Prostate gland (tissue), 2 donors: ENCODE results near the gene PLS3. TPM values are rescaled to one million over a fixed set of nuclear protein-coding genes. Genes with fewer than 3 reads are reported as not detected.
"Not testable (repeated sequence)": the region's sequence is repeated elsewhere in the genome, so short reads cannot be mapped to it uniquely, and the experiment has no call there.

Source experiments
- DNase-seq: peaks from one replicate; pipeline ENCODE4 v3.0.0-alpha.2; 2019; ENCODE audit warnings: low spot score
- H3K27ac ChIP-seq, 2 donors: fragments of 200-600 bp; sonication (generic); 2 replicates each; pipeline ENCODE4 v1.5.1; 2017 to 2019
- H3K27me3 ChIP-seq: fragments of 200-600 bp; sonication (generic); replicated peaks from 2 replicates; pipeline ENCODE4 v1.5.1; 2019; ENCODE audit not compliant: insufficient read depth
- H3K36me3 ChIP-seq, 2 donors: fragments of 200-600 bp; sonication (generic); 1 replicate in 1 of 2; 2 replicates in 1 of 2; pipeline versions ENCODE4 v1.5.1 to v1.8.1; 2017 to 2019
- H3K4me1 ChIP-seq: fragments of 200-600 bp; sonication (generic); replicated peaks from 2 replicates; pipeline ENCODE4 v1.5.1; 2019
- H3K4me3 ChIP-seq, 2 donors: fragments of 200-600 bp; sonication (generic); 2 replicates each; pipeline ENCODE4 v1.5.1; 2017 to 2019
- H3K9me3 ChIP-seq: fragments of 200-600 bp; sonication (generic); 2 replicates; pipeline ENCODE4 v1.5.1; 2017
- CTCF ChIP-seq, 4 experiments: fragments of 200-600 bp in 2 of 4; fragments of 450-650 bp in 2 of 4; sonication (generic) in 2 of 4; IDR thresholded peaks; 1 replicate in 3 of 4; 2 replicates in 1 of 4; pipeline ENCODE4 v1.5.1; 2016 to 2019; ENCODE audit warnings: antibody characterized with exemption in 4 of 4, mild to moderate bottlenecking in 2 of 4, moderate library complexity in 2 of 4
- POLR2A ChIP-seq: fragments of 450-650 bp; IDR thresholded peaks from one replicate; pipeline ENCODE4 v1.6.1; 2016; ENCODE audit warnings: antibody characterized with exemption, mild to moderate bottlenecking
- POLR2AphosphoS5 ChIP-seq: sonication (generic); formaldehyde crosslinking; IDR thresholded peaks from one replicate; pipeline ENCODE4 v1.6.1; 2017; ENCODE audit warnings: antibody characterized with exemption
- WGBS: methylation state at CpG from one replicate; pipeline ENCODE4 v1.1.5; 2018; 5-methylcytosine and 5-hydroxymethylcytosine counted together
- intact Hi-C: fragments of 100-400 bp; cut with DNase I; formaldehyde crosslinking; loops from one replicate; pipeline ENCODE4 v1.14.2; 2022
- total RNA-seq, 2 donors: library from RNA; depleted of rRNA; stranded (reverse); fragments of >200 nt; gene quantifications; one replicate each; pipeline ENCODE4 v1.1.0, GENCODE V29; 2016

Gene PLS3
- total RNA-seq, 2 donors from 2014 or later, result 32.1 to 69.3 TPM

GRCh38 chrX:115630204-115630603, 69.2 kb downstream of the PLS3 start:
- WGBS, result 37% methylated on average over 2 of the region's 2 CpGs
- no peak overlapping the region for H3K4me3 ChIP-seq
- H3K27me3 ChIP-seq, result no peaks in the 10 kb centered on the region
- TF ChIP-seq POLR2A, result no peak
- no peak for TF ChIP-seq CTCF (IDR thresholded peaks at IDR 0.05)
- no peak for TF ChIP-seq POLR2AphosphoS5
- no peak overlapping the region for H3K27ac ChIP-seq
- DNase-seq, result no peak
- H3K36me3 ChIP-seq, result no peaks in the 10 kb centered on the region
- no peaks in the 10 kb centered on the region for H3K9me3 ChIP-seq
- intact Hi-C loops, result no loop called here
- no peaks in the 10 kb centered on the region for H3K4me1 ChIP-seq

- no peak for DNase-seq
- intact Hi-C loops, result no loop called here
- Histone ChIP-seq H3K27me3 (no peaks in the 10 kb centered on the region), H3K4me3 (no peak overlapping the region), H3K36me3 (no peaks in the 10 kb centered on the region), H3K27ac (no peak overlapping the region), H3K4me1 (no peaks in the 10 kb centered on the region), H3K9me3 (no peaks in the 10 kb centered on the region)
- TF ChIP-seq CTCF (IDR thresholded peaks at IDR 0.05) (no peak), POLR2A (no peak), POLR2AphosphoS5 (no peak)
- 96% methylated on average over 3 of the region's 3 CpGs for WGBS
Measured at GRCh38 chrX:115632455-115632854, 71.5 kb downstream of the PLS3 start.

- DNase-seq, H3K4me3 ChIP-seq, H3K36me3 ChIP-seq, H3K4me1 ChIP-seq, H3K9me3 ChIP-seq, H3K27me3 ChIP-seq, H3K27ac ChIP-seq, intact Hi-C loops: not testable (repeated sequence)
- WGBS, result 100% methylated on average over 5 of the region's 5 CpGs
Measured at GRCh38 chrX:115633397-115633796, 72.4 kb downstream of the PLS3 start.

GRCh38 chrX:115639334-115639880, 78.4 kb downstream of the PLS3 start:
- Histone ChIP-seq H3K4me1 (no peaks in the 10 kb centered on the region), H3K36me3 (no peaks in the 10 kb centered on the region), H3K9me3 (no peaks in the 10 kb centered on the region), H3K27ac (no peak overlapping the region), H3K4me3 (no peak overlapping the region), H3K27me3 (no peaks in the 10 kb centered on the region)
- WGBS, result 56% methylated on average over 5 of the region's 5 CpGs
- DNase-seq, result no peak
- intact Hi-C loops, result loop anchor here (5.0 kb wide), 1 partner anchor 77 kb away; the partner anchor contains the start of gene PLS3
- TF ChIP-seq CTCF (IDR thresholded peaks at IDR 0.05) (no peak), POLR2AphosphoS5 (no peak), POLR2A (no peak)

GRCh38 chrX:115642311-115642710, 81.3 kb downstream of the PLS3 start:
- WGBS, result 84% methylated on average over 2 of the region's 2 CpGs
- intact Hi-C loops, result loop anchor here (2.0 kb wide), 1 partner anchor 312 kb away; no protein-coding TSS in a partner anchor
- no peaks in the 10 kb centered on the region for H3K36me3 ChIP-seq
- H3K27ac ChIP-seq, result no peak overlapping the region
- H3K27me3 ChIP-seq, result no peaks in the 10 kb centered on the region
- H3K4me1 ChIP-seq, result no peaks in the 10 kb centered on the region
- no peak for TF ChIP-seq POLR2A
- no peak for TF ChIP-seq CTCF (IDR thresholded peaks at IDR 0.05)
- no peak for TF ChIP-seq POLR2AphosphoS5
- no peak for DNase-seq
- no peak overlapping the region for H3K4me3 ChIP-seq
- no peaks in the 10 kb centered on the region for H3K9me3 ChIP-seq
